Astrocyte of the cerebellum (primary cell): ENCODE measurements around the gene HADH.

ENCODE experiments used
- DNase-seq: peaks from one replicate; pipeline ENCODE4 v3.0.0-alpha.2; 2011; ENCODE audit warnings: low read depth
- H3K4me3 ChIP-seq: 2 replicates; pipeline ENCODE4 v1.5.1; 2011; ENCODE audit warnings: mild to moderate bottlenecking, low read depth, low read length, moderate library complexity
- CTCF ChIP-seq: IDR thresholded peaks from 2 replicates; pipeline ENCODE4 v1.5.1; 2012; ENCODE audit warnings: low read length, low read depth, moderate library complexity, mild to moderate bottlenecking; ENCODE audit errors: missing control alignments
- in situ Hi-C: cut with HindIII; loops from 2 replicates; pipeline ENCODE4 v1.10.0; 2017; ENCODE audit warnings: low sequenced_read_pairs

Gene HADH

GRCh38 chr4:108081256-108081655 is 91.6 kb downstream of the HADH start:
- no peak for DNase-seq

More at GRCh38 chr4:108081256-108081655, 91.6 kb downstream of the HADH start:
- TF ChIP-seq CTCF: no peak
- no peak overlapping the region for H3K4me3 ChIP-seq
- in situ Hi-C loops: no loop called here
